HEK293 (cell line): ENCODE data around the gene IL11.

Experiments used
- AEBP2 ChIP-seq: fragments of 450-650 bp; formaldehyde crosslinking; IDR thresholded peaks from 2 replicates; pipeline ENCODE4 v1.5.1; 2016; ENCODE audit warnings: missing biosample characterization, missing genetic modification characterization, borderline replicate concordance
- GLI4 ChIP-seq: fragments of 450-650 bp; formaldehyde crosslinking; IDR thresholded peaks from 2 replicates; pipeline ENCODE4 v1.5.1; 2016; ENCODE audit warnings: missing biosample characterization, missing genetic modification characterization
- KLF1 ChIP-seq: fragments of 450-650 bp; formaldehyde crosslinking; IDR thresholded peaks from 2 replicates; pipeline ENCODE4 v1.5.1; 2016; ENCODE audit warnings: missing biosample characterization, missing genetic modification characterization
- KLF9 ChIP-seq: fragments of 450-650 bp; formaldehyde crosslinking; IDR thresholded peaks from 2 replicates; pipeline ENCODE4 v1.5.1; 2016; ENCODE audit warnings: missing biosample characterization, missing genetic modification characterization, low read depth
- PBX3 ChIP-seq: sonication (generic); formaldehyde crosslinking; IDR thresholded peaks from 2 replicates; pipeline ENCODE4 v1.8.1; 2022; ENCODE audit warnings: mild to moderate bottlenecking, moderate library complexity, missing genetic modification reagents
- PRDM2 ChIP-seq: fragments of 450-650 bp; formaldehyde crosslinking; IDR thresholded peaks from 2 replicates; pipeline ENCODE4 v1.5.1; 2016; ENCODE audit warnings: missing biosample characterization, missing genetic modification characterization, borderline replicate concordance
- SP3 ChIP-seq: fragments of 450-650 bp; formaldehyde crosslinking; IDR thresholded peaks from 2 replicates; pipeline ENCODE4 v1.5.1; 2016; ENCODE audit warnings: missing biosample characterization, missing genetic modification characterization
- SP7 ChIP-seq: fragments of 450-650 bp; formaldehyde crosslinking; IDR thresholded peaks from 2 replicates; pipeline ENCODE4 v1.5.1; 2016; ENCODE audit warnings: missing biosample characterization, missing genetic modification characterization
- ZBTB10 ChIP-seq: fragments of 450-650 bp; formaldehyde crosslinking; IDR thresholded peaks from 2 replicates; pipeline ENCODE4 v1.5.1; 2016; ENCODE audit warnings: missing biosample characterization, missing genetic modification characterization
- ZBTB26 ChIP-seq: fragments of 450-650 bp; formaldehyde crosslinking; optimal IDR thresholded peaks from 2 replicates; pipeline ENCODE3; 2016; ENCODE audit warnings: missing biosample characterization, mild to moderate bottlenecking, missing genetic modification characterization
- ZNF132 ChIP-seq: fragments of 450-650 bp; formaldehyde crosslinking; IDR thresholded peaks from 2 replicates; pipeline ENCODE4 v1.5.1; 2017; ENCODE audit warnings: missing biosample characterization, missing genetic modification characterization, borderline replicate concordance
- ZNF146 ChIP-seq: fragments of 450-650 bp; formaldehyde crosslinking; IDR thresholded peaks from 2 replicates; pipeline ENCODE4 v1.5.1; 2016; ENCODE audit warnings: missing biosample characterization, missing genetic modification characterization
- ZNF473 ChIP-seq: fragments of 450-650 bp; formaldehyde crosslinking; IDR thresholded peaks from 2 replicates; pipeline ENCODE4 v1.5.1; 2017; ENCODE audit warnings: missing biosample characterization, missing genetic modification characterization
- ZNF513 ChIP-seq: fragments of 450-650 bp; IDR thresholded peaks from 2 replicates; pipeline ENCODE4 v1.5.1; 2018; ENCODE audit warnings: missing biosample characterization, missing genetic modification characterization
- ZNF514 ChIP-seq: fragments of 450-650 bp; formaldehyde crosslinking; IDR thresholded peaks from 2 replicates; pipeline ENCODE4 v1.5.1; 2016; ENCODE audit warnings: missing biosample characterization, missing genetic modification characterization
- ZNF645 ChIP-seq: fragments of 450-650 bp; formaldehyde crosslinking; IDR thresholded peaks from 2 replicates; pipeline ENCODE4; 2016; ENCODE audit warnings: missing biosample characterization, missing genetic modification characterization
- ZNF692 ChIP-seq: fragments of 450-650 bp; formaldehyde crosslinking; IDR thresholded peaks from 2 replicates; pipeline ENCODE4 v1.5.1; 2016; ENCODE audit warnings: missing biosample characterization, missing genetic modification characterization
- ZNF701 ChIP-seq: fragments of 450-650 bp; formaldehyde crosslinking; IDR thresholded peaks from 2 replicates; pipeline ENCODE4 v1.5.1; 2016; ENCODE audit warnings: missing biosample characterization, missing genetic modification characterization
- ZNF707 ChIP-seq: fragments of 450-650 bp; formaldehyde crosslinking; IDR thresholded peaks from 2 replicates; pipeline ENCODE4 v1.5.1; 2016; ENCODE audit warnings: missing biosample characterization, missing genetic modification characterization
- ZNF791 ChIP-seq: fragments of 450-650 bp; formaldehyde crosslinking; IDR thresholded peaks from 2 replicates; pipeline ENCODE4 v1.5.1; 2016; ENCODE audit warnings: missing biosample characterization, missing genetic modification characterization

IL11 gene

GRCh38 chr19:55385724-55386492 lies 15.6 kb upstream of the IL11 start, which contains the start of gene RPL28 (continued):
- TF ChIP-seq ZBTB26: peak; percentile 44
- no peak for TF ChIP-seq ZNF132
- TF ChIP-seq SP7: peak; percentile 77
- TF ChIP-seq ZNF791 (tag by site-specific recombination): no peak
- TF ChIP-seq KLF1: peak; percentile 71
- no peak for TF ChIP-seq ZNF701
- TF ChIP-seq ZNF645 (tag by site-specific recombination): no peak; the same call in 1 of the 2 replicates
- peak; percentile 90 for TF ChIP-seq ZNF692
- TF ChIP-seq PRDM2 (tag by site-specific recombination): no peak
- TF ChIP-seq ZNF514 (tag by site-specific recombination): no peak
- TF ChIP-seq SP3 (tag by site-specific recombination): peak; percentile 65
- peak; percentile 48; the same call in 1 of the 2 replicates for TF ChIP-seq KLF9 (tag by site-specific recombination)
- TF ChIP-seq ZBTB10 (tag by site-specific recombination): 0 out of 2 replicates have a peak, but pooled peaks have one; percentile 53
- TF ChIP-seq PBX3: peak; percentile 90; the same call in 1 of the 2 replicates
- no peak for TF ChIP-seq ZNF473
- TF ChIP-seq GLI4: peak; percentile 93
- 0 out of 2 replicates have a peak, but pooled peaks have one; percentile 10 for TF ChIP-seq ZNF146
- TF ChIP-seq ZNF513 (tag by site-specific recombination): peak; percentile 65
- TF ChIP-seq ZNF707 (tag by site-specific recombination): no peak
- TF ChIP-seq AEBP2 (tag by site-specific recombination): no peak
